Adrenal gland (tissue), 12 donors: ENCODE measurements around the gene HCK. TPM values are rescaled to one million over a fixed set of nuclear protein-coding genes. Genes with fewer than 3 reads are reported as not detected.

Source experiments
- DNase-seq, 7 donors: peaks; one replicate each; pipeline ENCODE4 v3.0.0-alpha.2; 2019 to 2020
- H3K27ac ChIP-seq, 5 donors: fragments of 200-600 bp; sonication (generic) in 4 of 5; 1 replicate in 3 of 5; 2 replicates in 2 of 5; pipeline versions ENCODE4 v1.5.1 to v1.8.0; 2016 to 2020; ENCODE audit warnings: mild to moderate bottlenecking in 1 of 5
- H3K27me3 ChIP-seq: fragments of 200-600 bp; 2 replicates; pipeline ENCODE4 v1.8.0; 2021
- H3K36me3 ChIP-seq, 2 donors: fragments of 200-600 bp; replicated peaks in 1 of 2; 1 replicate in 1 of 2; 2 replicates in 1 of 2; pipeline versions ENCODE4 v1.5.1 to v1.8.0; 2018 to 2022
- H3K4me1 ChIP-seq, 2 donors: fragments of 200-600 bp; replicated peaks in 1 of 2; 1 replicate in 1 of 2; 2 replicates in 1 of 2; pipeline versions ENCODE4 v1.5.1 to v1.8.0; 2018 to 2021
- H3K4me3 ChIP-seq, 4 donors: fragments of 200-600 bp; sonication (generic) in 3 of 4; one replicate each; pipeline ENCODE4 v1.5.1; 2016 to 2018
- H3K9me3 ChIP-seq, 3 donors: fragments of 200-600 bp; sonication (generic) in 1 of 3; replicated peaks in 1 of 3; 1 replicate in 2 of 3; 2 replicates in 1 of 3; pipeline versions ENCODE4 v1.5.1 to v1.8.0; 2016 to 2021
- CTCF ChIP-seq, 6 experiments: fragments of 450-650 bp in 4 of 6; fragments of 200-600 bp in 2 of 6; sonication (generic) in 1 of 6; IDR thresholded peaks; 1 replicate in 5 of 6; 2 replicates in 1 of 6; pipeline versions ENCODE4 v1.5.1 to v1.8.0; 2016 to 2021; ENCODE audit warnings: antibody characterized with exemption in 6 of 6, mild to moderate bottlenecking in 2 of 6, moderate library complexity in 1 of 6
- POLR2A ChIP-seq, 2 donors: fragments of 450-650 bp; IDR thresholded peaks; one replicate each; pipeline ENCODE4 v1.6.1; 2017; ENCODE audit warnings: antibody characterized with exemption in 2 of 2, mild to moderate bottlenecking in 2 of 2, moderate library complexity in 1 of 2
- WGBS, 4 donors: extraction: QIAGEN DNeasy Blood & Tissue Kit in 2 of 4; methylation state at CpG; one replicate each; pipeline versions ENCODE4 v1.1.5 to v1.1.7; 2013 to 2017; 5-methylcytosine and 5-hydroxymethylcytosine counted together
- intact Hi-C, 2 donors: fragments of 100-400 bp; cut with DNase I; formaldehyde crosslinking; loops; one replicate each; pipeline versions ENCODE4 v1.14.1 to v1.15.0; 2022 to 2023
- polyA plus RNA-seq, 3 donors: library from polyadenylated mRNA; stranded (reverse); fragments of 200-250 nt in 2 of 3; fragments of 350-450 nt in 1 of 3; fragmentation: Illumina TruSeq in 1 of 3; extraction: RNeasy Lipid Tissue Mini Kit (QIAGEN cat#74804) in 1 of 3; gene quantifications; one replicate each; pipeline ENCODE4 v1.2.3, GENCODE V29; 2013 to 2014
- total RNA-seq, 9 donors: library from RNA; depleted of rRNA in 4 of 9; stranded (reverse); fragments of >200 nt in 4 of 9; fragments of 120-200 nt in 1 of 9; fragmentation: NEBNext Ultra II Directional in 1 of 9; extraction: Animal tissue kit (Norgen Biotek cat#: 25700) in 1 of 9; gene quantifications; one replicate each; pipeline versions ENCODE4 v1.1.0 to v1.2.4, GENCODE V29; 2013 to 2023
- donor health status: healthy with polysubstance abuse.
- donor health status: Bipolar disorder and iron deficiency.
- donor health status: DM: yes; HTN: yes; CAD: no.
- donor health status: DM: no; HTN: no; CAD: no.
- donor health status: DM: no; HTN: no; CAD: no.
- donor health status: DM: yes; HTN: yes; CAD: no.

The HCK gene
- total and polyA plus RNA-seq, 12 donors: 3.7 to 49.8 (median 17.0) TPM

DNA sequence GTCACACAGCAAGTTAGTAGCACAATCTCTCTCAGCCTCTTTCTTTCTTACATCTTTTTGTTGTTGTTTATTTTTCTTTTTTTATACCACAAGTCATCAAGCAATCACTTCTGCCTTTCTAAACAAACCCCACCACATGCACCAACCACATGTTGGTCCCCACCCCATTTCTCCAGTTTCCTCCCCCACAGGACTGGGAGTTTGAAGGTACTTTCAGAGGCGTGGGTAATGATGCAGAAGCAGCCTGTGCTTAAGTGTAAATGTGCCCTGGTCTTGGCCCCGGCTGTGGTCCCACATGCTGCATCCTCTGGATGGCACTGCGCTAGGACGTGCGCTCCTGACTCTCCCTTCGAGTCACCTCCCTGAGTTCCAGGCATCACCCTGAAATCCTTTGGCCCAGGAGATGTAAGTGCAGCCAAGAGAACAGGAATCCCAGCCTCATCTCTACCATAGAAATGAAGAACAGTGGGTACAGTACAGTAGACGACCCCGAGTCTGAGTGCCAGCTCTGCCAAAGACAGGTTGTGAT, 5.7 kb downstream of the HCK start:
- H3K9me3 ChIP-seq: no peaks in the 10 kb centered on the region
- H3K27ac ChIP-seq: no peak overlapping the region
- TF ChIP-seq CTCF (IDR thresholded peaks at IDR 0.05): no peak
- TF ChIP-seq POLR2A (IDR thresholded peaks at IDR 0.05): no peak
- H3K4me3 ChIP-seq: no peak overlapping the region
- no peaks in the 10 kb centered on the region for H3K36me3 ChIP-seq
- WGBS, 4 donors: 65 to 73% (median 66%) methylated on average over 8 of the region's 8 CpGs
- DNase-seq: no peak
- H3K27me3 ChIP-seq: peaks cover 24% of the 10 kb centered on the region
- H3K4me1 ChIP-seq: no peaks in the 10 kb centered on the region
- intact Hi-C loops: no loop called here

DNA sequence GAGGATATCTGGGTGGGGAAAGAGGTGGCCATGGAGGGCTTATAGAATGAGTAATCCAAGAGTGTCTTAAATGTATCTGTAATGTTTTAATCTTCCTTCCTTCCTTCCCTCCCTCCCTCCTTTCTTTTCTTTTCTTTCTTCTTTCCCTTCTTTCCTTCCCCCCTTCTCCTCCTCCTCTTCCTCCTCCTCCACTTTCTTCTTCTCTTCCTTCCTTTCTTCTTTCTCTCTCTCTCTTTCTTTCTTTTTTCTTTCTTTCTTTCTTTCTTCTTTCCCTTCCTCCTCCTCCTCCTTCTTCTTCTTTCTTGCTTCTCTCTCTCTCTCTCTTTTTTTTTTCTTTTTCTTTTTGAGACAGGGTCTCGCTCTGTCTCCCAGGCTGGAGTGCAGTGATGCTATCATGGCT, 7.1 kb downstream of the HCK start:
- no peak for DNase-seq
- TF ChIP-seq POLR2A (IDR thresholded peaks at IDR 0.05): no peak
- no peak for TF ChIP-seq CTCF (IDR thresholded peaks at IDR 0.05)
- intact Hi-C loops: no loop called here
- no peaks in the 10 kb centered on the region for H3K4me1 ChIP-seq
- no peaks in the 10 kb centered on the region for H3K9me3 ChIP-seq
- no peak overlapping the region for H3K4me3 ChIP-seq
- no peaks in the 10 kb centered on the region for H3K36me3 ChIP-seq
- WGBS, 4 donors: 79 to 97% (median 89%) methylated on average over 1 of the region's 1 CpG
- peaks cover 12% of the 10 kb centered on the region for H3K27me3 ChIP-seq
- no peak overlapping the region for H3K27ac ChIP-seq

- peak; percentile 29 to 80 (median 59) for DNase-seq
- no peak overlapping the region for H3K4me3 ChIP-seq
- H3K36me3 ChIP-seq: no peaks in the 10 kb centered on the region
- no peaks in the 10 kb centered on the region for H3K9me3 ChIP-seq
- intact Hi-C loops: no loop called here
- WGBS, 4 donors: 52 to 58% (median 55%) methylated on average over 4 of the region's 4 CpGs
- TF ChIP-seq POLR2A (IDR thresholded peaks at IDR 0.05) (no peak), CTCF (IDR thresholded peaks at IDR 0.05) (no peak)
- H3K4me1 ChIP-seq: no peaks in the 10 kb centered on the region
- peak overlapping the region in 1 of 5 donors; percentile 72 for H3K27ac ChIP-seq
- no peaks in the 10 kb centered on the region for H3K27me3 ChIP-seq
Observed at GRCh38 chr20:32062776-32063170, 10.7 kb downstream of the HCK start.

DNA sequence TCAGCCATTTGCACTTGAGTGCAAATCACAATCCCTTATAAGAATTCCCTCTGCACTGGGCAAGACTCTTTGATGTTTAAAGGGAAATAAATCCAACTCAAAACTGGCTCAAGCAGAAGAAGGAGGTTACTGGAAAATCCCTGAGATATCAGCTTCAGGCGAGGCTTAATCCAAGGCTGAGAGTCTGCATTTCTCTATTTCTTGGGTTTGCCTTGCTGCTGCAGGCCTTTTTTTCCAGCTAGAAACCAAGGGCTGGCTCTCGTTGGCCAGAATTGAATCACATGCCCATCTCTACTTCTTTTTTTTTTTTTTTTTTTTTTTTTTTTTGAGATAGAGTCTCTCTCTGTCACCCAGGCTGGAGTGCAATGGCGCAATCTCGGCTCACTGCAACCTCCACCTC, 11.7 kb downstream of the HCK start:
- DNase-seq: peak in 1 of 7 donors; percentile 29
- peak overlapping the region in 2 of 5 donors; percentile 3 to 72 for H3K27ac ChIP-seq
- intact Hi-C loops: no loop called here
- 52 to 66% (median 61%) methylated on average over 4 of the region's 4 CpGs for WGBS, 4 donors
- H3K9me3 ChIP-seq: no peaks in the 10 kb centered on the region
- no peaks in the 10 kb centered on the region for H3K27me3 ChIP-seq
- no peaks in the 10 kb centered on the region for H3K36me3 ChIP-seq
- TF ChIP-seq POLR2A (IDR thresholded peaks at IDR 0.05): no peak
- H3K4me1 ChIP-seq: no peaks in the 10 kb centered on the region
- H3K4me3 ChIP-seq: no peak overlapping the region

GRCh38 chr20:32064667-32065066, 12.6 kb downstream of the HCK start:
- intact Hi-C loops: no loop called here
- Histone ChIP-seq H3K27me3 (no peaks in the 10 kb centered on the region), H3K36me3 (no peaks in the 10 kb centered on the region), H3K4me1 (no peaks in the 10 kb centered on the region), H3K27ac (peak overlapping the region in 1 of 5 donors; percentile 10), H3K4me3 (no peak overlapping the region), H3K9me3 (no peaks in the 10 kb centered on the region)
- 54 to 82% (median 72%) methylated on average over 6 to 7 of the region's 7 CpGs for WGBS, 4 donors
- peak in 1 of 7 donors; percentile 12 for DNase-seq
- TF ChIP-seq POLR2A (IDR thresholded peaks at IDR 0.05) (no peak), CTCF (IDR thresholded peaks at IDR 0.05) (no peak)
